HEK293 (cell line): ENCODE data around the gene ARHGAP4.

ENCODE experiments used
- ATF2 ChIP-seq: fragments of 450-650 bp; formaldehyde crosslinking; IDR thresholded peaks from 2 replicates; pipeline ENCODE4 v1.5.1; 2016; ENCODE audit warnings: missing biosample characterization, missing genetic modification characterization, low read depth
- HIC1 ChIP-seq: fragments of 450-650 bp; formaldehyde crosslinking; IDR thresholded peaks from 2 replicates; pipeline ENCODE4 v1.5.1; 2016; ENCODE audit warnings: missing biosample characterization, missing genetic modification characterization
- KLF16 ChIP-seq: fragments of 450-650 bp; formaldehyde crosslinking; IDR thresholded peaks from 2 replicates; pipeline ENCODE4 v1.5.1; 2017; ENCODE audit warnings: missing biosample characterization, missing genetic modification characterization
- MEIS1 ChIP-seq: sonication (generic); formaldehyde crosslinking; IDR thresholded peaks from 2 replicates; pipeline ENCODE4 v1.8.1; 2022; ENCODE audit warnings: missing genetic modification reagents, mild to moderate bottlenecking, borderline replicate concordance
- MYNN ChIP-seq: fragments of 450-650 bp; formaldehyde crosslinking; IDR thresholded peaks from 2 replicates; pipeline ENCODE4 v1.5.1; 2016; ENCODE audit warnings: missing biosample characterization, missing genetic modification characterization, borderline replicate concordance
- PRDM1 ChIP-seq: fragments of 450-650 bp; formaldehyde crosslinking; IDR thresholded peaks from 2 replicates; pipeline ENCODE4; 2016; ENCODE audit warnings: missing biosample characterization, missing genetic modification characterization
- PRDM2 ChIP-seq: fragments of 450-650 bp; formaldehyde crosslinking; IDR thresholded peaks from 2 replicates; pipeline ENCODE4 v1.5.1; 2016; ENCODE audit warnings: missing biosample characterization, missing genetic modification characterization, borderline replicate concordance
- SCRT2 ChIP-seq: fragments of 450-650 bp; formaldehyde crosslinking; IDR thresholded peaks from 2 replicates; pipeline ENCODE4 v1.5.1; 2016; ENCODE audit warnings: missing biosample characterization, missing genetic modification characterization
- TRIM28 ChIP-seq: IDR thresholded peaks from 2 replicates; pipeline ENCODE4 v1.6.1; 2011; ENCODE audit warnings: low read length, control low read depth, borderline replicate concordance
- ZBTB6 ChIP-seq: fragments of 450-650 bp; formaldehyde crosslinking; IDR thresholded peaks from 2 replicates; pipeline ENCODE4 v1.5.1; 2017; ENCODE audit warnings: missing biosample characterization, missing genetic modification characterization
- ZFP69B ChIP-seq: fragments of 450-650 bp; formaldehyde crosslinking; IDR thresholded peaks from 2 replicates; pipeline ENCODE4 v1.5.1; 2016; ENCODE audit warnings: missing biosample characterization, missing genetic modification characterization
- ZNF16 ChIP-seq: fragments of 450-650 bp; formaldehyde crosslinking; IDR thresholded peaks from 2 replicates; pipeline ENCODE4 v1.5.1; 2016; ENCODE audit warnings: low read depth, missing biosample characterization, missing genetic modification characterization
- ZNF175 ChIP-seq: fragments of 450-650 bp; formaldehyde crosslinking; IDR thresholded peaks from 2 replicates; pipeline ENCODE4 v1.5.1; 2016; ENCODE audit warnings: missing biosample characterization, missing genetic modification characterization
- ZNF18 ChIP-seq: fragments of 450-650 bp; formaldehyde crosslinking; IDR thresholded peaks from 2 replicates; pipeline ENCODE4 v1.5.1; 2016; ENCODE audit warnings: missing biosample characterization, missing genetic modification characterization
- ZNF184 ChIP-seq: fragments of 450-650 bp; IDR thresholded peaks from 2 replicates; pipeline ENCODE4 v1.5.1; 2018; ENCODE audit warnings: missing biosample characterization, mild to moderate bottlenecking, missing genetic modification characterization
- ZNF266 ChIP-seq: fragments of 450-650 bp; formaldehyde crosslinking; IDR thresholded peaks from 2 replicates; pipeline ENCODE4 v1.5.1; 2016; ENCODE audit warnings: missing biosample characterization, missing genetic modification characterization, low read depth
- ZNF292 ChIP-seq: fragments of 450-650 bp; formaldehyde crosslinking; IDR thresholded peaks from 2 replicates; pipeline ENCODE4 v1.5.1; 2016; ENCODE audit warnings: low read depth, missing biosample characterization, missing genetic modification characterization, borderline replicate concordance
- ZNF335 ChIP-seq: fragments of 450-650 bp; formaldehyde crosslinking; conservative IDR thresholded peaks from 2 replicates; pipeline ENCODE4 v1.5.1; 2016; ENCODE audit warnings: missing biosample characterization, missing genetic modification characterization
- ZNF394 ChIP-seq: fragments of 450-650 bp; formaldehyde crosslinking; IDR thresholded peaks from 2 replicates; pipeline ENCODE4 v1.5.1; 2016; ENCODE audit warnings: missing biosample characterization, missing genetic modification characterization, mild to moderate bottlenecking, moderate library complexity, borderline replicate concordance
- ZNF501 ChIP-seq: fragments of 450-650 bp; formaldehyde crosslinking; IDR thresholded peaks from 2 replicates; pipeline ENCODE4 v1.5.1; 2016; ENCODE audit warnings: missing biosample characterization, missing genetic modification characterization
- ZNF514 ChIP-seq: fragments of 450-650 bp; formaldehyde crosslinking; IDR thresholded peaks from 2 replicates; pipeline ENCODE4 v1.5.1; 2016; ENCODE audit warnings: missing biosample characterization, missing genetic modification characterization
- ZNF707 ChIP-seq: fragments of 450-650 bp; formaldehyde crosslinking; IDR thresholded peaks from 2 replicates; pipeline ENCODE4 v1.5.1; 2016; ENCODE audit warnings: missing biosample characterization, missing genetic modification characterization
- ZNF747 ChIP-seq: fragments of 450-650 bp; formaldehyde crosslinking; IDR thresholded peaks from 2 replicates; pipeline ENCODE4 v1.5.1; 2016; ENCODE audit warnings: missing biosample characterization, missing genetic modification characterization
- TF ChIP-seq, protein P1 (sequence below): fragments of 450-650 bp; formaldehyde crosslinking; IDR thresholded peaks from 2 replicates; pipeline ENCODE4 v1.5.1; 2017; ENCODE audit warnings: missing biosample characterization, missing genetic modification characterization

Gene ARHGAP4

GRCh38 chrX:153972368-153973126 is 46.5 kb upstream of the ARHGAP4 start, which contains the start of gene TMEM187 (continued):
- TF ChIP-seq HIC1 (tag by site-specific recombination) (no peak), ZNF394 (tag by site-specific recombination) (no peak), TRIM28 (no peak), ZNF292 (no peak), ZNF184 (tag by site-specific recombination) (no peak), ZNF707 (no peak), PRDM1 (peak; percentile 37; the same call in 1 of the 2 replicates), ZNF335 (tag by site-specific recombination) (no peak), SCRT2 (tag by site-specific recombination) (no peak), ZNF514 (tag by site-specific recombination) (no peak), MEIS1 (CRISPR knock-in tag) (0 out of 2 replicates have a peak, but pooled peaks have one; percentile 41), PRDM2 (no peak), ZNF747 (tag by site-specific recombination) (no peak), ZNF266 (tag by site-specific recombination) (no peak), ZNF18 (tag by site-specific recombination) (no peak), ZFP69B (tag by site-specific recombination) (peak; percentile 96), ZBTB6 (tag by site-specific recombination) (no peak), MYNN (no peak), KLF16 (tag by site-specific recombination) (no peak), ZNF175 (tag by site-specific recombination) (no peak), ZNF501 (no peak), ZNF16 (tag by site-specific recombination) (no peak), ATF2 (tag by site-specific recombination) (no peak)
- TF ChIP-seq, protein P1, sequence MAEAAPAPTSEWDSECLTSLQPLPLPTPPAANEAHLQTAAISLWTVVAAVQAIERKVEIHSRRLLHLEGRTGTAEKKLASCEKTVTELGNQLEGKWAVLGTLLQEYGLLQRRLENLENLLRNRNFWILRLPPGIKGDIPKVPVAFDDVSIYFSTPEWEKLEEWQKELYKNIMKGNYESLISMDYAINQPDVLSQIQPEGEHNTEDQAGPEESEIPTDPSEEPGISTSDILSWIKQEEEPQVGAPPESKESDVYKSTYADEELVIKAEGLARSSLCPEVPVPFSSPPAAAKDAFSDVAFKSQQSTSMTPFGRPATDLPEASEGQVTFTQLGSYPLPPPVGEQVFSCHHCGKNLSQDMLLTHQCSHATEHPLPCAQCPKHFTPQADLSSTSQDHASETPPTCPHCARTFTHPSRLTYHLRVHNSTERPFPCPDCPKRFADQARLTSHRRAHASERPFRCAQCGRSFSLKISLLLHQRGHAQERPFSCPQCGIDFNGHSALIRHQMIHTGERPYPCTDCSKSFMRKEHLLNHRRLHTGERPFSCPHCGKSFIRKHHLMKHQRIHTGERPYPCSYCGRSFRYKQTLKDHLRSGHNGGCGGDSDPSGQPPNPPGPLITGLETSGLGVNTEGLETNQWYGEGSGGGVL (tag by site-specific recombination), result peak; percentile 50
